GM19025 (cell line): ENCODE results near the gene CNN2.
"Not testable (repeated sequence)": the region's sequence is repeated elsewhere in the genome, so short reads cannot be mapped to it uniquely, and the experiment has no call there.

Experiments
- ATAC-seq: cut with Tn5 transposase; IDR thresholded peaks from one replicate; pipeline ENCODE4 v1.9.1; 2021; ENCODE audit warnings: mild to moderate bottlenecking, low read depth, moderate library complexity; ENCODE audit not compliant: unreplicated experiment

The CNN2 gene

GRCh38 chr19:1009981-1010538 is 16.3 kb upstream of the CNN2 start:
- ATAC-seq, result no peak

GRCh38 chr19:1010586-1011510 is 15.6 kb upstream of the CNN2 start:
- ATAC-seq, result no peak

GRCh38 chr19:1011831-1012333 is 14.5 kb upstream of the CNN2 start:
- no peak for ATAC-seq

GRCh38 chr19:1012334-1012733 is 14.1 kb upstream of the CNN2 start:
- ATAC-seq, result no peak

GRCh38 chr19:1013218-1013617 is 13.2 kb upstream of the CNN2 start:
- ATAC-seq, result no peak

- no peak for ATAC-seq
Observed at GRCh38 chr19:1014161-1015060, 12.0 kb upstream of the CNN2 start.

GRCh38 chr19:1015061-1015781 is 11.2 kb upstream of the CNN2 start:
- ATAC-seq, result no peak

- ATAC-seq, result no peak
Observed at GRCh38 chr19:1015782-1016646, 10.4 kb upstream of the CNN2 start.

GRCh38 chr19:1016647-1017114 is 9.7 kb upstream of the CNN2 start:
- ATAC-seq, result no peak

- ATAC-seq, result no peak
Observed at GRCh38 chr19:1017115-1017905, 9.1 kb upstream of the CNN2 start.

- ATAC-seq, result no peak
Observed at GRCh38 chr19:1017906-1018305, 8.5 kb upstream of the CNN2 start.

GRCh38 chr19:1018393-1018792 is 8.0 kb upstream of the CNN2 start:
- no peak for ATAC-seq

- ATAC-seq, result no peak
Observed at GRCh38 chr19:1018932-1019615, 7.3 kb upstream of the CNN2 start.

GRCh38 chr19:1019616-1019961 is 6.8 kb upstream of the CNN2 start:
- no peak for ATAC-seq

GRCh38 chr19:1019980-1020867 is 6.2 kb upstream of the CNN2 start:
- no peak for ATAC-seq

- ATAC-seq, result peak; percentile 73
Observed at GRCh38 chr19:1020868-1021425, 5.5 kb upstream of the CNN2 start, which contains the start of gene TMEM259. TMEM259 (minus strand) TSS chr19:1021123; CDS start chr19:1020996, 127 bp downstream.

- not testable (repeated sequence) for ATAC-seq
Observed at GRCh38 chr19:1023883-1024188, 2.6 kb upstream of the CNN2 start.
